Endothelial cell of umbilical vein (primary cell): ENCODE results near the gene DIS3. TPM values are rescaled to one million over a fixed set of nuclear protein-coding genes. Genes with fewer than 3 reads are reported as not detected.
"Not testable (repeated sequence)": the region's sequence is repeated elsewhere in the genome, so short reads cannot be mapped to it uniquely, and the experiment has no call there.

ENCODE experiments used
- BruUV-seq: library from RNA; stranded (reverse); fragments of 400-500 nt; replicated peaks from 2 replicates; lab custom pipeline; 2021; lab: Mats Ljungman, UMichigan
- CTCF ChIA-PET: fragments of 300-600, 350-600 bp; sonication (Branson Sonifier 250); formaldehyde crosslinking; loops from one replicate; lab custom pipeline; 2021; ENCODE audit warnings: antibody characterized with exemption, inconsistent platforms; lab: Charles Lee
- POLR2A ChIA-PET: fragments of 300-600, 350-600 bp; sonication (Branson Sonifier 250); formaldehyde crosslinking; loops from one replicate; lab custom pipeline; 2021; ENCODE audit warnings: antibody characterized with exemption, inconsistent platforms; lab: Charles Lee
- DNase-seq: peaks from one replicate; pipeline ENCODE4 v3.0.0-alpha.2; 2011; ENCODE audit warnings: low read depth, low spot score
- FAIRE-seq: peaks from 2 replicates; lab custom pipeline; 2011; peaks lifted over from hg19 to GRCh38; lab: Jason Lieb, UNC
- H2AFZ ChIP-seq: 2 replicates; pipeline ENCODE4 v1.6.0; 2012; ENCODE audit warnings: low read depth, low read length, control low read depth, inconsistent platforms
- H3K27ac ChIP-seq: 2 replicates; pipeline ENCODE4 v1.5.1; 2011; ENCODE audit warnings: low read depth, mild to moderate bottlenecking, control low read depth, low read length, moderate library complexity; ENCODE audit not compliant: insufficient read depth
- H3K27me3 ChIP-seq, 2 experiments: 2 replicates each; pipeline versions ENCODE4 v1.6.0 to v1.6.1; 2011; ENCODE audit warnings: low read length in 2 of 2, mixed read lengths in 1 of 2; ENCODE audit not compliant: control insufficient read depth in 2 of 2, insufficient read depth in 2 of 2
- H3K36me3 ChIP-seq, 2 experiments: 2 replicates in 1 of 2; 3 replicates in 1 of 2; pipeline ENCODE4 v1.5.1; 2011; ENCODE audit warnings: low read length in 2 of 2, mild to moderate bottlenecking in 1 of 2, moderate library complexity in 1 of 2; ENCODE audit not compliant: control insufficient read depth in 2 of 2, insufficient read depth in 2 of 2; ENCODE audit errors: extremely low read depth in 1 of 2
- H3K4me1 ChIP-seq: 3 replicates; pipeline ENCODE4 v1.5.1; 2011; ENCODE audit warnings: mild to moderate bottlenecking, low read length; ENCODE audit not compliant: control insufficient read depth, insufficient read depth; ENCODE audit errors: extremely low read depth
- H3K4me2 ChIP-seq: 2 replicates; pipeline ENCODE4 v1.6.1; 2011; ENCODE audit warnings: low read length, control low read depth, mixed read lengths; ENCODE audit not compliant: insufficient read depth
- H3K4me3 ChIP-seq, 3 experiments: fragments of 200-600 bp in 1 of 3; sonication (generic), shearing (Covaris generic) in 1 of 3; replicated peaks in 1 of 3; 2 replicates each; pipeline ENCODE4 v1.5.1; 2011 to 2016; ENCODE audit warnings: control low read depth in 3 of 3, low read length in 3 of 3, mild to moderate bottlenecking in 2 of 3, inconsistent platforms in 1 of 3, low read depth in 1 of 3, moderate library complexity in 1 of 3; ENCODE audit not compliant: insufficient read depth in 1 of 3
- H3K79me2 ChIP-seq: 2 replicates; pipeline ENCODE4 v1.6.0; 2012; ENCODE audit warnings: low read length, inconsistent platforms; ENCODE audit not compliant: control insufficient read depth, insufficient read depth
- H3K9ac ChIP-seq: replicated peaks from 2 replicates; pipeline ENCODE3; 2011; ENCODE audit warnings: low read length, control low read depth; ENCODE audit not compliant: insufficient read depth; ENCODE audit errors: extremely low read depth
- H3K9me1 ChIP-seq: replicated peaks from 3 replicates; pipeline ENCODE4 v1.6.0; 2011; ENCODE audit warnings: mild to moderate bottlenecking, low read length; ENCODE audit not compliant: control insufficient read depth, insufficient read depth; ENCODE audit errors: extremely low read depth
- H3K9me3 ChIP-seq: replicated peaks from 2 replicates; pipeline ENCODE4 v1.5.1; 2012; ENCODE audit warnings: low read length, inconsistent platforms; ENCODE audit not compliant: control insufficient read depth, insufficient read depth
- H4K20me1 ChIP-seq: replicated peaks from 2 replicates; pipeline ENCODE3; 2011; ENCODE audit warnings: mild to moderate bottlenecking, low read length; ENCODE audit not compliant: control insufficient read depth, insufficient read depth; ENCODE audit errors: extremely low read depth
- CTCF ChIP-seq, 2 donors: IDR thresholded peaks; 1 replicate in 1 of 2; 2 replicates in 1 of 2; pipeline ENCODE4 v1.5.1; 2011; ENCODE audit warnings: low read length in 2 of 2, mild to moderate bottlenecking in 2 of 2, moderate library complexity in 2 of 2, control low read depth in 1 of 2, inconsistent platforms in 1 of 2, low read depth in 1 of 2; ENCODE audit not compliant: insufficient read depth in 1 of 2; ENCODE audit errors: extremely low read depth in 1 of 2
- EZH2 ChIP-seq: IDR thresholded peaks from 2 replicates; pipeline ENCODE4 v1.6.1; 2012; ENCODE audit warnings: borderline replicate concordance, low read depth, mild to moderate bottlenecking, moderate library complexity, low read length, inconsistent platforms; ENCODE audit not compliant: severe bottlenecking
- FOS ChIP-seq: IDR thresholded peaks from 2 replicates; pipeline ENCODE4 v1.6.1; 2011; ENCODE audit warnings: mild to moderate bottlenecking, low read length, moderate library complexity, borderline replicate concordance; ENCODE audit not compliant: insufficient read depth
- GATA2 ChIP-seq: IDR thresholded peaks from 2 replicates; pipeline ENCODE4 v1.7.0; 2011; ENCODE audit warnings: low read depth, mild to moderate bottlenecking, moderate library complexity, mixed read lengths, low read length; ENCODE audit not compliant: insufficient read length, insufficient read depth
- JUN ChIP-seq: IDR thresholded peaks from 2 replicates; pipeline ENCODE4 v1.6.1; 2011; ENCODE audit warnings: borderline replicate concordance, low read depth; ENCODE audit not compliant: insufficient read length, insufficient read depth
- MAX ChIP-seq: IDR thresholded peaks from 2 replicates; pipeline ENCODE4 v1.6.1; 2011; ENCODE audit not compliant: insufficient read depth, insufficient read length
- MYC ChIP-seq: IDR thresholded peaks from one replicate; pipeline ENCODE4 v1.6.1; 2011; ENCODE audit warnings: mild to moderate bottlenecking, low read depth, low read length
- POLR2A ChIP-seq: IDR thresholded peaks from 2 replicates; pipeline ENCODE4 v1.6.1; 2012; ENCODE audit warnings: low read depth, mild to moderate bottlenecking, control low read depth, low read length
- POLR2AphosphoS5 ChIP-seq: IDR thresholded peaks from 2 replicates; pipeline ENCODE4 v1.6.1; 2012; ENCODE audit warnings: low read depth, mild to moderate bottlenecking, control low read depth, low read length, moderate library complexity; ENCODE audit not compliant: insufficient read depth
- dilution Hi-C: fragments of 300-500 bp; cut with MboI; formaldehyde crosslinking; loops from one replicate; pipeline ENCODE4 v1.15.0; 2019; ENCODE audit warnings: low sequenced_read_pairs; ENCODE audit not compliant: extremely low pct_ligation_motif_present
- intact Hi-C: fragments of 100-400 bp; cut with micrococcal nuclease; formaldehyde crosslinking; loops from one replicate; pipeline ENCODE4 v1.10.0; 2022
- polyA plus RNA-seq, 4 experiments: library from polyadenylated mRNA; depleted of rRNA in 3 of 4; stranded (reverse) in 3 of 4; unstranded in 1 of 4; fragments of >200 nt; gene quantifications; 2 replicates each; pipeline versions ENCODE4 v1.2.1 to v1.2.3, GENCODE V29; 2011 to 2012; ENCODE audit warnings: missing spikeins in 1 of 4
- total RNA-seq: library from RNA; stranded (reverse); gene quantifications from 2 replicates; pipeline ENCODE4 v1.2.3, GENCODE V29; 2021

DIS3 gene
- total and polyA plus RNA-seq, 2 donors (not counting 3 experiments of a cell fraction or from before 2014, with no cell fraction given): 12.4 to 31.4 TPM

GRCh38 chr13:72792640-72793039, 10.9 kb upstream of the DIS3 start:
- ChIA-PET CTCF (no interaction called here), POLR2A (no interaction called here)

GRCh38 chr13:72788831-72789230, 7.1 kb upstream of the DIS3 start:
- intact Hi-C loops (loop anchor here (10.0 kb wide), 1 partner anchor 886 kb away; no protein-coding TSS in a partner anchor), dilution Hi-C loops (no loop called here)
- H3K9me1 ChIP-seq: no peaks in the 10 kb centered on the region
- no peak for TF ChIP-seq MAX
- no peak for TF ChIP-seq JUN
- TF ChIP-seq CTCF (IDR thresholded peaks at IDR 0.05; ENCODE audit: extremely low read depth in 1 of 2, insufficient read depth in 1 of 2, low read depth in 1 of 2, low read length in 2 of 2): no peak
- TF ChIP-seq FOS: no peak
- TF ChIP-seq EZH2: no peak
- no peak for TF ChIP-seq MYC
- TF ChIP-seq GATA2: no peak
- TF ChIP-seq POLR2AphosphoS5: no peak
- no peak for TF ChIP-seq POLR2A
- BruUV-seq: no TSS peak
- peaks cover under 1% of the 10 kb centered on the region for H3K4me1 ChIP-seq
- H3K27ac ChIP-seq: no peak overlapping the region
- DNase-seq (no peak), FAIRE-seq (no peak)
- H3K4me2 ChIP-seq: no peak overlapping the region
- no peaks in the 10 kb centered on the region for H4K20me1 ChIP-seq
- no peak overlapping the region for H3K9ac ChIP-seq
- H2AFZ ChIP-seq: no peak overlapping the region
- peaks cover 40% of the 10 kb centered on the region for H3K79me2 ChIP-seq
- no peaks in the 10 kb centered on the region for H3K27me3 ChIP-seq
- H3K9me3 ChIP-seq: no peaks in the 10 kb centered on the region
- peaks cover 4 to 10% of the 10 kb centered on the region in 2 experiments for H3K36me3 ChIP-seq
- ChIA-PET POLR2A (no interaction called here), CTCF (interaction anchor here (1.1 kb wide), 1 partner anchor 20 kb away, joined by 4 read pairs; no protein-coding TSS in a partner anchor)
- no peak overlapping the region for H3K4me3 ChIP-seq

More at GRCh38 chr13:72792640-72793039, 10.9 kb upstream of the DIS3 start:
- DNase-seq (no peak), FAIRE-seq (no peak)
- peaks cover 9 to 11% of the 10 kb centered on the region in 2 experiments for H3K36me3 ChIP-seq
- no peaks in the 10 kb centered on the region for H4K20me1 ChIP-seq
- no peak overlapping the region for H2AFZ ChIP-seq
- H3K27me3 ChIP-seq: no peaks in the 10 kb centered on the region
- no TSS peak for BruUV-seq
- dilution Hi-C loops: no loop called here
- peaks cover 14% of the 10 kb centered on the region for H3K79me2 ChIP-seq
- no peak overlapping the region for H3K4me2 ChIP-seq
- no peaks in the 10 kb centered on the region for H3K9me1 ChIP-seq
- H3K4me3 ChIP-seq: no peak overlapping the region
- H3K9ac ChIP-seq: no peak overlapping the region
- no peaks in the 10 kb centered on the region for H3K4me1 ChIP-seq
- no peaks in the 10 kb centered on the region for H3K9me3 ChIP-seq
- TF ChIP-seq JUN: no peak
- no peak for TF ChIP-seq POLR2A
- TF ChIP-seq MAX: no peak
- no peak overlapping the region for H3K27ac ChIP-seq
- intact Hi-C loops: no loop called here

- H4K20me1 ChIP-seq, H3K9me3 ChIP-seq, DNase-seq, BruUV-seq, H3K4me2 ChIP-seq, CTCF ChIA-PET, H3K27me3 ChIP-seq, H3K27ac ChIP-seq, H3K36me3 ChIP-seq, dilution Hi-C loops, H3K4me3 ChIP-seq, H3K9me1 ChIP-seq, FAIRE-seq, H3K9ac ChIP-seq, H2AFZ ChIP-seq, POLR2A ChIA-PET: not testable (repeated sequence)
- Histone ChIP-seq H3K4me1 (peaks cover 21% of the 10 kb centered on the region), H3K79me2 (peaks cover 70% of the 10 kb centered on the region)
- intact Hi-C loops: loop anchor here (10.0 kb wide), 1 partner anchor 890 kb away; no protein-coding TSS in a partner anchor
These were observed 3.0 kb upstream of the DIS3 start for GRCh38 chr13:72784679-72785078.
